Stimulated activated CD4-positive, alpha-beta T cell treated with anti-CD3 and anti-CD28 coated beads, Interleukin-2, amount 100 ng/mL, for 48 hours (primary cell): ENCODE results near the gene UHRF1.
"Not testable (repeated sequence)": the region's sequence is repeated elsewhere in the genome, so short reads cannot be mapped to it uniquely, and the experiment has no call there.

Source experiments
- DNase-seq, 2 donors: peaks; one replicate each; pipeline ENCODE4 v3.0.0-alpha.2; 2020

Gene UHRF1

GRCh38 chr19:4938461-4938860, 29.2 kb downstream of the UHRF1 start:
- not testable (repeated sequence) for DNase-seq

- DNase-seq, result no peak
Measured at GRCh38 chr19:4939466-4939865, 30.2 kb downstream of the UHRF1 start.

- DNase-seq, result not testable (repeated sequence)
Measured at GRCh38 chr19:4941638-4942169, 32.4 kb downstream of the UHRF1 start.

GRCh38 chr19:4950650-4951049, 41.3 kb downstream of the UHRF1 start:
- DNase-seq, result not testable (repeated sequence)

- DNase-seq, result no peak
Measured at GRCh38 chr19:4951656-4952055, 42.4 kb downstream of the UHRF1 start.

GRCh38 chr19:4952945-4953344, 43.6 kb downstream of the UHRF1 start:
- no peak for DNase-seq

GRCh38 chr19:4954320-4955149, 45.2 kb downstream of the UHRF1 start:
- DNase-seq, result not testable (repeated sequence)

- no peak for DNase-seq
Measured at GRCh38 chr19:4955274-4955673, 46.0 kb downstream of the UHRF1 start.

- DNase-seq, result no peak
Measured at GRCh38 chr19:4957981-4958380, 48.7 kb downstream of the UHRF1 start.

GRCh38 chr19:4962085-4962619, 52.9 kb downstream of the UHRF1 start:
- no peak for DNase-seq

GRCh38 chr19:4965061-4965460, 55.8 kb downstream of the UHRF1 start:
- DNase-seq, result no peak

GRCh38 chr19:4966591-4966990, 57.3 kb downstream of the UHRF1 start:
- no peak for DNase-seq

- no peak for DNase-seq
Measured at GRCh38 chr19:4967738-4968461, 58.6 kb downstream of the UHRF1 start.

GRCh38 chr19:4968462-4969291, 59.4 kb downstream of the UHRF1 start, which contains the start of gene KDM4B:
KDM4B (plus strand) TSS chr19:4969113; CDS start chr19:5032891, 63,778 bp downstream.
- DNase-seq, result peak; percentile 96 to 98

- no peak for DNase-seq
Measured at GRCh38 chr19:4969292-4969771, 60.0 kb downstream of the UHRF1 start.

GRCh38 chr19:4969772-4970531, 60.7 kb downstream of the UHRF1 start:
- no peak for DNase-seq

- DNase-seq, result no peak
Measured at GRCh38 chr19:4970558-4971423, 61.5 kb downstream of the UHRF1 start.

GRCh38 chr19:4971424-4971793, 62.1 kb downstream of the UHRF1 start:
- DNase-seq, result no peak

- DNase-seq, result no peak
Measured at GRCh38 chr19:4971816-4972495, 62.7 kb downstream of the UHRF1 start.
